Measurements from ENCODE around the gene C17orf107.

The C17orf107 gene

DNA sequence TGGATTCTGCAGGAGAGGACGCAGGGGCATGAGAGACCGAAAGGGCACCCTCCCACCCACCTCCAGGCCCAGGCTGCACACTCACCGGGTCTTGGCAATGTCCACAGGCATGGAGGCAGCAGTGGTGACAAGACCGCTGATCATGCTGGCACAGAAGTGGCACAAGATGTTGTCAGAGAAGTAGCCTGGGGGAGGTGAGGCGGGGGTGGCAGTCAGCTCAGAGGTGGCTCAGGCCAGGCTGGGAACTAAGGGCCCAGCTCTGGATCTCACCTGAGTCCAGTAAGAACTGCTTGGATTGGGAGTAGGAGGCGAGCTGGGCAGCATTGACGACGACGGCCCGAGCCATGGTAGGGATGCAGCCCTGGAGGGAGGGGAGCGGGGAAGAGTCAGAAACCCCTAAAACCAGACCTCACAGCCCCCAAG, 38.7 kb downstream of the C17orf107 start:
- TF ChIP-seq Cebpa-rat (IDR thresholded peaks at IDR 0.05), result no peak
- Histone ChIP-seq H3K4me3 (peak overlapping the region in 8 of 10 experiments; percentile 80 to 100 (median 87); a peak in 11 of 20 replicates), H3K4me2 (peak overlapping the region; percentile 94 to 100 (median 98)), H3K27me3 (no peaks in the 10 kb centered on the region), H3K9ac (peak overlapping the region; percentile 89 to 100 (median 99)), H3K4me1 (peaks cover 52 to 81% (median 70%) of the 10 kb centered on the region in 10 experiments), H3K27ac (peak overlapping the region in 3 of 11 experiments; percentile 93 to 99 (median 96); a peak in 5 of 22 replicates), H4K20me1 (peaks cover 8 to 69% (median 28%) of the 10 kb centered on the region in 11 experiments; a peak in 21 of 22 replicates), H3K9me3 (replicated peaks in 1 of 11) (no peaks in the 10 kb centered on the region), H3K36me3 (peaks cover 40 to 56% (median 48%) of the 10 kb centered on the region in 11 experiments)

DNA sequence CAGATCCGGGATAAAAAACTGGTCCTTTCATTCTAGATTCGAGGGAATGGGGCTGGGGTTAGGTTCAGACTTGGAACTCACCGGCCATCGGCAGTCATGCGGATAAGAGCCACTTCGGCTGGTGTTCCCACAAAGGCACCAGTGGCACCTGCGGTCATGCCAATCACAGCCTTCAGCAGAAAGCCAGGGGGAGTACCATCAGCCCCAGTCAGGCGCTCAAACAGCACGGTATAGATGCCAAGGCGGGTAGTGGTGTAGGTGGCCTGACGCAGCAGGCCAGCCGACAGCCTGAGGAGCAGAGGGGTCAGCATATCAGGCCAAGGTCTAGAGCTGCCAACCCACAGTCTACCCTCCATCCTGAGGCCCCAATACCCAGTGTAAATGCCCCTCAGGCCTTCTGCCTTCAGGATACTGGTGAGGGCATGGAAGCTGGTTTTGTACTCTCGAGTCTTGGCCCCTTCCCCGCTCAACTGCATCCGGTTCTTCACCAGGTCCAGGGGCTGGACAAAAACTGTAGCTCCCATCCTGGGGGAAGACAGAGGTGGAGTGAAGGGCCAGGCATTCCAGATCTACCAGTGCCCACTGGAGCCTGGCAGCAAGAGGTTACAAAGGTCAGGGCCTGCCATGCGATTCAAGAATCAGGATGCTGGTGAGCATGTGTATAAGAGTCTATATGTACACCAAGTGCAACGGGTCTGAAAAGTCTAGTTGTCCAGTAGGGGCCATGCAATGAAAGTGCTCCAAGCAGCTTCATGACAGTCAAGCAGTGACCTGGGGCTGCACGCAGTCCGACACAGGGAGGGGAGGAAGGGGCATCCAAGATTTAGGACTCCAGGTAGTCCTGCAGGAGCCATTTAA, 39.6 kb downstream of the C17orf107 start:
- no peaks in the 10 kb centered on the region for H3K27me3 ChIP-seq
- peaks cover 55 to 83% (median 71%) of the 10 kb centered on the region in 10 experiments for H3K4me1 ChIP-seq
- H3K9me3 ChIP-seq (replicated peaks in 1 of 11), result no peaks in the 10 kb centered on the region
- peak overlapping the region; percentile 80 to 100 (median 87) for H3K4me3 ChIP-seq
- H3K9ac ChIP-seq, result peak overlapping the region; percentile 89 to 100 (median 99)
- no peak for TF ChIP-seq Cebpa-rat (IDR thresholded peaks at IDR 0.05)
- H3K36me3 ChIP-seq, result peaks cover 49 to 64% (median 56%) of the 10 kb centered on the region in 11 experiments
- H3K27ac ChIP-seq, result peak overlapping the region; percentile 66 to 99 (median 93)
- H4K20me1 ChIP-seq, result peaks cover 17 to 77% (median 33%) of the 10 kb centered on the region in 11 experiments
- H3K4me2 ChIP-seq, result peak overlapping the region; percentile 94 to 100 (median 98)

DNA sequence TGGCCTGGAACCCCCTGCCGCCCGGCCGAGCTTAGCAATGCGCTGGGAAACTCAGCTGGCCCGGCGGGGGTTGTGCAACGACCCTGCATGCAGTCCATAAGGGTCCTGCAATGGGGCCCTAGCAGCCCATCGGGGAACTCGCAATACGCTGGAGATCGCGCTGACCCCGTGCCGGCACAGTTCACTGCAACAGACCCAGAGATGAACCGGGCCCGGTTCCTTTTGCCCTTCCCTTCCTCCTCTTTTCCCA, 40.1 kb downstream of the C17orf107 start:
- TF ChIP-seq Cebpa-rat (IDR thresholded peaks at IDR 0.05), result 0 out of 22 replicates have a peak, but pooled peaks of 2 of the 11 experiments have one; percentile 12 to 18
- no peaks in the 10 kb centered on the region for H3K9me3 ChIP-seq (replicated peaks in 1 of 11)
- peaks cover 54 to 70% (median 62%) of the 10 kb centered on the region in 11 experiments for H3K36me3 ChIP-seq
- peaks cover 22 to 83% (median 38%) of the 10 kb centered on the region in 11 experiments for H4K20me1 ChIP-seq
- H3K4me3 ChIP-seq, result peak overlapping the region; percentile 80 to 100 (median 87)
- H3K4me2 ChIP-seq, result peak overlapping the region; percentile 94 to 100 (median 98)
- peaks cover 55 to 83% (median 71%) of the 10 kb centered on the region in 10 experiments for H3K4me1 ChIP-seq
- peak overlapping the region; percentile 66 to 99 (median 93) for H3K27ac ChIP-seq
- H3K9ac ChIP-seq, result peak overlapping the region; percentile 89 to 100 (median 99)
- H3K27me3 ChIP-seq, result no peaks in the 10 kb centered on the region

DNA sequence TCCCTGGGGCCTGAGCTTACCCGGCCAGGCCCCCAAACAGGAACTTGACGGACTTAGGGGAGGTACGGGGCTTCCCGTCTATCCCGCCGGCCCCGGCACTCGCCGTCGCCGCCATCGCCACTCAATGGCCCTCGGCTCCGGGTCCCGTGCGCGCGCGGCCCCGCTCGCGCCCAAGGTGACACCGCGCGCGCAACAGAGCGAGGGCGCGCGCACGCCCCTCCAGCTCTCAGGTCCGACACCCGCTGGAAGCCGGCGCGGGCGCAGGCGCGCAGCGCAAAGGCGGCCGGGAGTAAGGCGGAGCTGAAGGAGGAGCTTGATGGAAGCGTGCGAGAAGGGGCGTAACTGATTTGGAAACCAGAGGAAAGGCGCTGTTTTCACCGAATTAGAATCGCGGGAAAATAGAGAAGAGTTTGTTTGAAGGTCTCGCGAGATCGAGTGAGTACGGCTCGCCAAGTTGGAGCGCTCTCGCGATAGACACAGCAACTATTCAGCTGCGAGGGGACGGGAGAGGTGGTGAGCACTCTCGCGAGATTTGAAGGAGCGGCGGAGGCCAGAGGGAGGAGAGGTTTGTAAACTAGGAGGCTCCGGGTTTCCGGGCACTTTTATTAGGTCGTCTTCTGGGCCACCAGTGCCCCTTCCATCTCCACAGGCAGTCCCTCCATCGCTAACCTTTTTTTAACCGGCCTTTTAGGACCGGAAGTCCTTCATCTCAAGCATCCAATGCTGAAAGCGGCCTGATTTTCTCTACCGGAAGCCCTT, 40.6 kb downstream of the C17orf107 start, which contains the start of the genes RNF167 and SLC25A11:
RNF167 (plus strand) TSS at position 473 of the 759 bp plus-strand sequence. CDS start 642 bp downstream, outside the sequence.
SLC25A11 (minus strand) TSS at position 251 of the 759 bp plus-strand sequence; CDS start at position 115, 136 bp downstream.
- Histone ChIP-seq H3K9me3 (replicated peaks in 1 of 11) (no peaks in the 10 kb centered on the region), H4K20me1 (peaks cover 27 to 84% (median 43%) of the 10 kb centered on the region in 11 experiments), H3K36me3 (peaks cover 59 to 75% (median 67%) of the 10 kb centered on the region in 11 experiments), H3K4me1 (peaks cover 55 to 83% (median 71%) of the 10 kb centered on the region in 10 experiments), H3K4me3 (peak within 1 kb of the TSS; percentile 80 to 100 (median 87)), H3K9ac (peak within 1 kb of the TSS; percentile 91 to 100 (median 99)), H3K27ac (peak within 1 kb of the TSS; percentile 84 to 99 (median 93)), H3K27me3 (no peaks in the 10 kb centered on the region), H3K4me2 (peak within 1 kb of the TSS; percentile 97 to 100 (median 99))
- TF ChIP-seq Cebpa-rat (IDR thresholded peaks at IDR 0.05), result no peak

DNA sequence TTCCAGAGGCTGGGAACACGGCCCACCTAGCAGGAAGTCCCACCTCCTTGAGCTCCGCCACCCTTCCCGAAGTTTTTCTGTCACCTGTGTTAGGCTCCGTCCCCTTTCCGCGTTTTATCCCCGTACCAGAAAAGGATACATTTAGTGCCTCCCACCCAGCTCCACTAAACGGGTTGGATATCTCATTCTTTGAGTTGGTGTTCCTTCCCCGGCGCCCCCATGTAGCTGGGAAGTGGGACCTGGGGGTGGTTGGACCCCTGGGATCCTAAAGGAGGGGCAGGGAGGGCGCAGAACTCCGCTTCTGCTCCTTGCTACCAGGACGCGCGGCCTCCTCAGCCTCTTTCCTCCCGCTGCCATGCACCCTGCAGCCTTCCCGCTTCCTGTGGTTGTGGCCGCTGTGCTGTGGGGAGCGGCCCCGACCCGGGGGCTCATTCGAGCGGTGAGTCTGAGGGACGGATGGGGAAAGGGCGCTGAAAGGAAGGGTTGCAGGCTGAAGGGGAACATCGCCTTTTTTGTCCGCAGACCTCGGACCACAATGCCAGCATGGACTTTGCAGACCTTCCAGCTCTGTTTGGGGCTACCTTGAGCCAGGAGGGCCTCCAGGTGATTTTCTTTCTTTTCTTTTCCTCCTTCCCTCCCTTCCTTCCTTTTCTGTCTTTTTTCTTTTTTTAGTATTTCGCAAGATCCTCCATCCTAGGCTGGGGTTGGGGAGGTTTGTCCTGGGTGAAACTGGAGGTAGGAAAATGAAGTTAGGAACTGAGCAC, 41.4 kb downstream of the C17orf107 start:
- H3K4me1 ChIP-seq, result peaks cover 63 to 83% (median 77%) of the 10 kb centered on the region in 10 experiments
- H3K36me3 ChIP-seq, result peaks cover 63 to 76% (median 69%) of the 10 kb centered on the region in 11 experiments
- H4K20me1 ChIP-seq, result peaks cover 35 to 84% (median 50%) of the 10 kb centered on the region in 11 experiments
- H3K9ac ChIP-seq, result peak overlapping the region; percentile 91 to 100 (median 99)
- H3K4me3 ChIP-seq, result peak overlapping the region; percentile 80 to 100 (median 87)
- peak overlapping the region; percentile 84 to 99 (median 93) for H3K27ac ChIP-seq
- H3K9me3 ChIP-seq (replicated peaks in 1 of 11), result no peaks in the 10 kb centered on the region
- peak in 4 of 11 experiments; percentile 37 to 82 (median 56); a peak in 5 of 22 replicates for TF ChIP-seq Cebpa-rat (IDR thresholded peaks at IDR 0.05)
- H3K27me3 ChIP-seq, result no peaks in the 10 kb centered on the region
- H3K4me2 ChIP-seq, result peak overlapping the region; percentile 90 to 99 (median 98)

DNA sequence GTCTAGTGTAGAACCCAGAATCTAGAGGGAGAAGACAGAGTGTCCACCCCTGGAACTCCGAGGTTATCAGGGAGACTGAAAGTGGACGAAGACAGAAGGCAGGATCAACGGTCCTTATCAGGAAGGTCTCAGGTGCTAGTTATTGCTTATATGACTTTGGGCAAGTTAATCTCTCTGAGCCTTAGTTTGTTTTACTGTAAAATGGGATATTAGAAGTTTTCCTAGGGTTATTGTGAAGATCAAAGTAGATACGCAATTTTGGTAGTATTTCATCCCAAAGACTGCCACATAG, 41.9 kb downstream of the C17orf107 start:
- H3K27ac ChIP-seq, result peak overlapping the region; percentile 84 to 99 (median 93)
- H3K27me3 ChIP-seq, result no peaks in the 10 kb centered on the region
- peak overlapping the region; percentile 91 to 100 (median 99) for H3K9ac ChIP-seq
- peak overlapping the region; percentile 80 to 100 (median 87) for H3K4me3 ChIP-seq
- H3K4me1 ChIP-seq, result peaks cover 68 to 84% (median 81%) of the 10 kb centered on the region in 10 experiments
- H4K20me1 ChIP-seq, result peaks cover 40 to 84% (median 55%) of the 10 kb centered on the region in 11 experiments
- H3K4me2 ChIP-seq, result peak overlapping the region; percentile 90 to 99 (median 98)
- H3K9me3 ChIP-seq (replicated peaks in 1 of 11), result no peaks in the 10 kb centered on the region
- peak in 1 of 11 experiments; percentile 5; a peak in 1 of 22 replicates for TF ChIP-seq Cebpa-rat (IDR thresholded peaks at IDR 0.05)
- peaks cover 64 to 75% (median 69%) of the 10 kb centered on the region in 11 experiments for H3K36me3 ChIP-seq

DNA sequence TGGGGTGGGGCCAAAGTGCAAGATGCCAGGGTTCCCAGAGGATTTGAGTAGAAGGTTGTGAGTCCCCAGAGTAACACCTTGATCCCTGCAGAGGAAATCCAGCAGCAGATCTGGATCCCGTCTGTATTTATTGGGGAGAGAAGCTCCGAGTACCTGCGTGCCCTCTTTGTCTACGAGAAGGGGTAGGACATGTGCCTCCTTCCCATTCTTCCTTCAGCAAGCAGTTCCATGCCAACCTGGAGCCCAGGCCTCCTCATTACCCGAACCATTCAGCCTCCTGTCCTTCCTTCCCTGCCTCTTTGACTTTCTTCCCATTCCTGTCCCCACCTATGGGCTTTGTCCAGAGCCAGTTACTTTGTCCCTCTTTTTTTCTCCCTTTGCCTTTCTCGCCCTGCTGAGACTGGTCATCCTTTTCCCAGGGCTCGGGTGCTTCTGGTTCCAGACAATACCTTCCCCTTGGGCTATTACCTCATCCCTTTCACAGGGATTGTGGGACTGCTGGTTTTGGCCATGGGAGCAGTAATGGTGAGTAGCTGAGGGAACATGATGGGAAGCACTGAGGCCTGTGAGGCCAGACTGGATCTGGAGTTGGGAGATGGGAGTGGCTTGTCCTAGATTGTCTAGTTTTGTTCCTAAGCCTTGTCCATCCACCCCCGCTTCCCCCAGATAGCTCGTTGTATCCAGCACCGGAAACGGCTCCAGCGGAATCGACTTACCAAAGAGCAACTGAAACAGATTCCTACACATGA, 43.6 kb downstream of the C17orf107 start:
- H3K9ac ChIP-seq, result peak overlapping the region; percentile 91 to 100 (median 99); a peak in 21 of 22 replicates
- H3K27ac ChIP-seq, result peak overlapping the region in 10 of 11 experiments; percentile 4 to 99 (median 59); a peak in 16 of 22 replicates
- peak overlapping the region in 9 of 10 experiments; percentile 85 to 100 (median 95); a peak in 15 of 20 replicates for H3K4me3 ChIP-seq
- H4K20me1 ChIP-seq, result peaks cover 54 to 89% (median 68%) of the 10 kb centered on the region in 11 experiments
- no peak for TF ChIP-seq Cebpa-rat (IDR thresholded peaks at IDR 0.05)
- peaks cover 57 to 73% (median 66%) of the 10 kb centered on the region in 11 experiments for H3K36me3 ChIP-seq
- H3K9me3 ChIP-seq (replicated peaks in 1 of 11), result no peaks in the 10 kb centered on the region
- no peaks in the 10 kb centered on the region for H3K27me3 ChIP-seq
- H3K4me1 ChIP-seq, result peaks cover 58 to 74% (median 70%) of the 10 kb centered on the region in 10 experiments
- peak overlapping the region; percentile 90 to 99 (median 98) for H3K4me2 ChIP-seq

All from BLaER1 treated with 17β-estradiol and CSF1 and Interleukin-3, amounts not matched to agents 10 nM and 100 nM (cell line).